ENCODE results near the gene MARVELD1.

- TF ChIP-seq CTCF (IDR thresholded peaks at IDR 0.05) (no peak), POLR2A (IDR thresholded peaks at IDR 0.05) (peak in 1 of 2 donors; percentile 4)
Measured at GRCh38 chr10:97714401-97715258, 1.1 kb downstream of the MARVELD1 start.
